ENCODE results near the gene CMTM5. TPM values are rescaled to one million over a fixed set of nuclear protein-coding genes. Genes with fewer than 3 reads are reported as not detected.

The CMTM5 gene
- total RNA-seq, 1 donor = not detected

DNA sequence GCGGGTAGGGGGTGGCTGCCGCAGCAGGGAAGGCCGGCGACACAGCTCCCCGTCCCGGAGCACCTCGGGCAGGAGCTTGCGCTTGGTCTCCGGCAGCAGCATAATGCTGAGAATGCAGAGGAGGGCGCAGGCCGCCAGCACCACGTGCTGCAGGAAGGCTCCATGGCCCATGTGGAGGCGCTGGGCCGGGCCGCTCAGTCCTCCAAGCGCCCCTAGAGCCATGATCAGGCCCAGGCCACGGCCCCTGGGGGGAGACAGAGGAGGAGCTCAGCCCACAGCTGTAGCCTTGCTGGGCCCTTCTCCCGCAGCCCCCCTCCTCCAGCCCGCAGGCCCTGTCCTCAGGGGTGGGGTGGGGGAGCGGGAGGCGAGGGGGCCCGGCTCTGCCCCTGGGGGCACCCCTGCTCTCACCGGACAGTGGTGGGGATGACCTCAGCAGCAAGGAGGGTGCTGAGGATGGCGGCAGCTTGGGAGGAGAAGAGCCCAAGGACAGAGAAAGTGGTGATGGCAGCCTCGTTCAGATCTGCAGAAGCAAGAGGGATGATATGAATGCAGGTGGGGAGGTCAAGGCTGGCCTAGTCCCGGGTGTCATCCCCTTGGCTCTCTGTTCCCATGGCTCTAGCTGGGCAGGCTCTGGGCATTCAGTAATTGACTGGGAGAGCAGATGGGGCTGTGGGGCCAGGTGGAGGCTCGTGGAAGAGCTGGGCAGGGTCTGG lies 30.0 kb upstream of the CMTM5 start:
- DNase-seq (ENCODE audit: insufficient read length, low spot score, missing footprints) = peak; percentile 62
- Histone ChIP-seq H2AFZ (ENCODE audit: low read length) (no peak overlapping the region), H3K9me3 (ENCODE audit: low read depth, low read length) (no peaks in the 10 kb centered on the region), H3K4me3 (ENCODE audit: insufficient read depth, low read length) (no peak overlapping the region), H3K4me2 (ENCODE audit: insufficient read depth, low read length) (no peak overlapping the region), H3K36me3 (ENCODE audit: insufficient read depth, low read length) (no peaks in the 10 kb centered on the region), H3K27ac (ENCODE audit: low read depth, low read length) (no peak overlapping the region), H3K4me1 (ENCODE audit: insufficient read depth, low read length) (peaks cover 2% of the 10 kb centered on the region), H4K20me1 (ENCODE audit: insufficient read depth, low read length) (peaks cover 5% of the 10 kb centered on the region), H3K79me2 (ENCODE audit: insufficient read depth, low read length) (no peaks in the 10 kb centered on the region), H3K27me3 (ENCODE audit: insufficient read depth, low read length) (no peaks in the 10 kb centered on the region)
- TF ChIP-seq, protein P1, sequence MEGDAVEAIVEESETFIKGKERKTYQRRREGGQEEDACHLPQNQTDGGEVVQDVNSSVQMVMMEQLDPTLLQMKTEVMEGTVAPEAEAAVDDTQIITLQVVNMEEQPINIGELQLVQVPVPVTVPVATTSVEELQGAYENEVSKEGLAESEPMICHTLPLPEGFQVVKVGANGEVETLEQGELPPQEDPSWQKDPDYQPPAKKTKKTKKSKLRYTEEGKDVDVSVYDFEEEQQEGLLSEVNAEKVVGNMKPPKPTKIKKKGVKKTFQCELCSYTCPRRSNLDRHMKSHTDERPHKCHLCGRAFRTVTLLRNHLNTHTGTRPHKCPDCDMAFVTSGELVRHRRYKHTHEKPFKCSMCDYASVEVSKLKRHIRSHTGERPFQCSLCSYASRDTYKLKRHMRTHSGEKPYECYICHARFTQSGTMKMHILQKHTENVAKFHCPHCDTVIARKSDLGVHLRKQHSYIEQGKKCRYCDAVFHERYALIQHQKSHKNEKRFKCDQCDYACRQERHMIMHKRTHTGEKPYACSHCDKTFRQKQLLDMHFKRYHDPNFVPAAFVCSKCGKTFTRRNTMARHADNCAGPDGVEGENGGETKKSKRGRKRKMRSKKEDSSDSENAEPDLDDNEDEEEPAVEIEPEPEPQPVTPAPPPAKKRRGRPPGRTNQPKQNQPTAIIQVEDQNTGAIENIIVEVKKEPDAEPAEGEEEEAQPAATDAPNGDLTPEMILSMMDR (IDR thresholded peaks at IDR 0.05; ENCODE audit: extremely low read depth, low read depth, low read length) = no peak

DNA sequence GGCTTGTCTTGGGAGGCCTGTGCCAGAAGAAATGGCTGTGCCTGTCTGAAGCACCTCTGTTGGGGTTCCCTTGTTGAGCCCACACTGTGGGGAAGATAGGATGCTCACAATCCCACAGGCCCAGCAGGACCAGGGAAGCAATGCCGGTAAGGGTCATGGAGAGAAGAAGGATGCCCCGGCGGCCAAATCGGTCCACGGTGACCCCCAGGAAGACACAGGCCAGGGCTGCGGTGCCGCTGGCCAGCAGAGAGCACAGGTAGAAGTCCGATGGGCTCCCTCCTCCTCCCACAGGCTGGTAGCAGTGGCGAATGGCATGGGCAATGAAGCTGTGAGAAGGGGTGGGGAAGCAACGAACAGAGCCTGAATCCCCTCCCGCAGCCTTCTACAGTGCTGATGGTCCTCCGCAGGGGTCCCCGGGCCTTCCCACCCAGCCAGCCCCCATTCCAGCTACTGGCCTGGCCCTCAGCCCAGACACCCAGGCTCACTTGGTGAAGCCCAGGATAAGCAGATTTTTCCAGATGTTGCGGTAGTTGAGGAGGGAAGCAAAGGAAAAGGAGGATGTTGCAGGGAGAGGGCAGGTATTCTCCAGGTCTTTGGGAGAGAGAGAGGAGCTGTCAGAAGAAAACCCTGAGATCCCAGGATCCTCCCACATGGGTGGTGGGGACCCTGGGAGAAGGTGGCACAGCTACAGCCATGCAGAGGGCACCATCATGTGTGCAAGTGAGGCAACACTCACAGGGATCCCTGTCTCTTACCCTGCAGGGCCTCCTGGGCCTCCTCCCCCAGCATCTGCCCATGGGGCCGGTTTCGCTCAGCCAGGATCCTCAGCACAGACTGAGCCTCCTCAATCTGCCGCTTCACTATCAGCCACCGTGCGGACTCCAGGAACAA lies 29.2 kb upstream of the CMTM5 start:
- no peaks in the 10 kb centered on the region for H3K27me3 ChIP-seq (ENCODE audit: insufficient read depth, low read length)
- DNase-seq (ENCODE audit: insufficient read length, low spot score, missing footprints) = peak; percentile 50
- no peak overlapping the region for H2AFZ ChIP-seq (ENCODE audit: low read length)
- TF ChIP-seq, protein P1 (IDR thresholded peaks at IDR 0.05; ENCODE audit: extremely low read depth, low read depth, low read length) = no peak
- no peak overlapping the region for H3K4me3 ChIP-seq (ENCODE audit: insufficient read depth, low read length)
- H3K9me3 ChIP-seq (ENCODE audit: low read depth, low read length) = no peaks in the 10 kb centered on the region
- peaks cover 5% of the 10 kb centered on the region for H4K20me1 ChIP-seq (ENCODE audit: insufficient read depth, low read length)
- H3K27ac ChIP-seq (ENCODE audit: low read depth, low read length) = no peak overlapping the region
- no peaks in the 10 kb centered on the region for H3K79me2 ChIP-seq (ENCODE audit: insufficient read depth, low read length)
- H3K4me2 ChIP-seq (ENCODE audit: insufficient read depth, low read length) = no peak overlapping the region
- H3K4me1 ChIP-seq (ENCODE audit: insufficient read depth, low read length) = peaks cover 4% of the 10 kb centered on the region
- no peaks in the 10 kb centered on the region for H3K36me3 ChIP-seq (ENCODE audit: insufficient read depth, low read length)

DNA sequence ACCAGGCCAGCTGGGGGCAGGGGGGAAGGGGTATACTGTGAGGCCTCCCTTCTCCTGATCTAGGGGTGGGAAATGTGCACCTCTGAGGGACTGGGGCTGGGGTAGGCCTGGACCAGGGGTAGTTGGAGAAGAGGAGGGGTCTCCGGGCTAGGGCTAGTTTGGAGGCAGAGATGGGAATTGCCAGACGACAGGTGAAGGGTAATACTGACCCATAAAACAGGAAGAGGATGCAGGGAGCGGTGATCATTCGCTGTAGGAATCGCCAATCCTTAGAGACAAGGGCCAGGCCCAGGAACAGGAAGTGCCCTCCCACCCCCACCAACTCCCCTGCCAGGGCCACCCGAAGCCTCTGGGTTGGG lies 28.6 kb upstream of the CMTM5 start:
- Histone ChIP-seq H3K9me3 (ENCODE audit: low read depth, low read length) (no peaks in the 10 kb centered on the region), H3K27me3 (ENCODE audit: insufficient read depth, low read length) (no peaks in the 10 kb centered on the region), H3K4me3 (ENCODE audit: insufficient read depth, low read length) (no peak overlapping the region), H3K4me1 (ENCODE audit: insufficient read depth, low read length) (peaks cover 7% of the 10 kb centered on the region), H4K20me1 (ENCODE audit: insufficient read depth, low read length) (peaks cover 5% of the 10 kb centered on the region), H3K27ac (ENCODE audit: low read depth, low read length) (no peak overlapping the region), H3K36me3 (ENCODE audit: insufficient read depth, low read length) (no peaks in the 10 kb centered on the region), H3K4me2 (ENCODE audit: insufficient read depth, low read length) (no peak overlapping the region), H2AFZ (ENCODE audit: low read length) (no peak overlapping the region), H3K79me2 (ENCODE audit: insufficient read depth, low read length) (no peaks in the 10 kb centered on the region)
- TF ChIP-seq, protein P1 (IDR thresholded peaks at IDR 0.05; ENCODE audit: extremely low read depth, low read depth, low read length) = no peak
- peak; percentile 63 for DNase-seq (ENCODE audit: insufficient read length, low spot score, missing footprints)

Data from osteoblast (primary cell).